Fibroblast of mammary gland (primary cell): Measurements from ENCODE around the gene TAL2.

Experiments used
- DNase-seq: peaks from one replicate; pipeline ENCODE4 v3.0.0-alpha.2; 2010; ENCODE audit warnings: low read depth
- H3K4me3 ChIP-seq: 2 replicates; pipeline ENCODE4 v1.5.1; 2011; ENCODE audit warnings: low read depth, mild to moderate bottlenecking, low read length, moderate library complexity; ENCODE audit not compliant: control insufficient read depth
- TF ChIP-seq, protein P1 (sequence below): conservative IDR thresholded peaks from 2 replicates; pipeline ENCODE4 v1.5.1; 2011; ENCODE audit warnings: low read depth, low read length, inconsistent platforms; ENCODE audit not compliant: control insufficient read depth, insufficient read depth

The TAL2 gene

DNA sequence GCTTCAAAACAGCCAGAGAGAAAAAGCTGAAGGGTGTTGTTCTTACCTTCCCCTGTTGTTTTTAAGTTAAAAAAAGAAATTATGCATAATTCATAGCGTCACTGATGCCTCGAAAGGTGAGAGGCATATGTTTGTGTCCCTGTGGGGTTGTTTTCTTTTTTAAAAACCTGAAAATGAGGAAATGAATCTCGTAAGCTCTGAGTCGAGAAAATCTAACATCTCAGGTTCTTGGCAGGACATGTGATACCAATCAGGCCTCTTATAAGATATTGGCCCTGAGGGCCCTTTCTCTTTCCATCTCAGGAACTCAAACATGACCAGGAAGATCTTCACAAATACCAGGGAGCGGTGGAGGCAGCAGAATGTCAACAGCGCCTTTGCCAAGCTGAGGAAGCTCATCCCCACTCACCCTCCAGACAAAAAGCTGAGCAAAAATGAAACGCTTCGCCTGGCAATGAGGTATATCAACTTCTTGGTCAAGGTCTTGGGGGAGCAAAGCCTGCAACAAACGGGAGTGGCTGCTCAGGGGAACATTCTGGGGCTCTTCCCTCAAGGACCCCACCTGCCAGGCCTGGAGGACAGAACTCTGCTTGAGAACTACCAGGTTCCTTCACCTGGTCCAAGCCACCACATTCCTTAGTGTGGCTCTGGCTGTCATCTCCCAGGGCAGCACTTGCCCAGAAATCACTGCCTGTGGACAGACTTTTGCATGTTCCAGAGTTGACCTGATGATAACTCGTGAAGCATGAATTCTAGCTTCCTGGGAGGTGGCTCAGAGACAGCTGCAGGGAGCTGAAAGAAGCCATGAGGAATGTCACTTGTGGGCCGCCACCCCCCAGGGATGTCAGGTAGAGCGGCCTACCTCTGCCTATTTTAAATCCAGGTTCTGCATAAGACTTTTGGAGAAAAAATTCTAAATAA, at the start of gene TAL2:
TAL2 (plus strand) TSS at position 274 of the 921 bp plus-strand sequence; CDS start at position 314, 40 bp downstream.
- H3K4me3 ChIP-seq, result no peak within 1 kb of the TSS
- no peak for DNase-seq
- TF ChIP-seq, protein P1, sequence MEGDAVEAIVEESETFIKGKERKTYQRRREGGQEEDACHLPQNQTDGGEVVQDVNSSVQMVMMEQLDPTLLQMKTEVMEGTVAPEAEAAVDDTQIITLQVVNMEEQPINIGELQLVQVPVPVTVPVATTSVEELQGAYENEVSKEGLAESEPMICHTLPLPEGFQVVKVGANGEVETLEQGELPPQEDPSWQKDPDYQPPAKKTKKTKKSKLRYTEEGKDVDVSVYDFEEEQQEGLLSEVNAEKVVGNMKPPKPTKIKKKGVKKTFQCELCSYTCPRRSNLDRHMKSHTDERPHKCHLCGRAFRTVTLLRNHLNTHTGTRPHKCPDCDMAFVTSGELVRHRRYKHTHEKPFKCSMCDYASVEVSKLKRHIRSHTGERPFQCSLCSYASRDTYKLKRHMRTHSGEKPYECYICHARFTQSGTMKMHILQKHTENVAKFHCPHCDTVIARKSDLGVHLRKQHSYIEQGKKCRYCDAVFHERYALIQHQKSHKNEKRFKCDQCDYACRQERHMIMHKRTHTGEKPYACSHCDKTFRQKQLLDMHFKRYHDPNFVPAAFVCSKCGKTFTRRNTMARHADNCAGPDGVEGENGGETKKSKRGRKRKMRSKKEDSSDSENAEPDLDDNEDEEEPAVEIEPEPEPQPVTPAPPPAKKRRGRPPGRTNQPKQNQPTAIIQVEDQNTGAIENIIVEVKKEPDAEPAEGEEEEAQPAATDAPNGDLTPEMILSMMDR, result no peak

DNA sequence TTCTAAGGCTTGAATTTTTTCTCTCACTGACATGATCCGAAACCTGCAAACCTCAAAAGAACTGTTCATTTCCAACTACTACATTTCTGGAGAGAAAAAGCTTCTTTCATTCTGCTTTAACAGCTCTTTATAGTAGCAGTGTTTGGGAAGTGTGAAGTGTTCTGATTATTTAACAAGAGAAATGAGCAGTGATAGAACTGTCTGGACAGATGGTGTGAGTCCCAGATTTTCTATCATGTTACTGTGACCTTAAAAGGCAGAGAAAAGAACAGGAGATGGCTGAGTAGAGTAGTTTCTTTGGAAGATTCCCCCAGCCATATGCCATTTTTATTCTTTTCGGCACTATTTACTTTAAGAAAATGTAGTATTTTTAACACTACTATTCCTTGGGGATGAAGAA, 41.3 kb upstream of the TAL2 start:
- DNase-seq, result no peak
- H3K4me3 ChIP-seq, result no peak overlapping the region
- TF ChIP-seq, protein P1, result no peak

DNA sequence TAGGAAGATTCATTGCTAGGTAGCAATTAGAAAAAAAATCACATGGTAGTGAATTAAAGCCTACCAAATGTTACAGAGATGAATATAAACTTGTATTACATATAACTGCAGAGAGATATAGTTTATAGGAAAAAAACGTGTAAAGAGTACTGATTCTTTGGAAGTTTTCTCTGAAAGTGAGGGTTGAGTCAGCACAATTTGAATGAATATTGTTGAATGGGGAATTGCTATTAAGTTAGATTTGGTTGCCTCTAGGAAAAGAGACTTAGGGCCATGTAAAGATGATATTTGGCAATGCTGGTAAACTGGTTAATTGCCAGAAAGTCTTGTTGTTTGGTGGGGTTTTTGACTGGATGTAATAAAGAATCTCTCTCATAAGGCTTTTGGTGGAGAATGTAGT, 37.2 kb upstream of the TAL2 start:
- no peak for DNase-seq
- TF ChIP-seq, protein P1, result no peak
- no peak overlapping the region for H3K4me3 ChIP-seq

DNA sequence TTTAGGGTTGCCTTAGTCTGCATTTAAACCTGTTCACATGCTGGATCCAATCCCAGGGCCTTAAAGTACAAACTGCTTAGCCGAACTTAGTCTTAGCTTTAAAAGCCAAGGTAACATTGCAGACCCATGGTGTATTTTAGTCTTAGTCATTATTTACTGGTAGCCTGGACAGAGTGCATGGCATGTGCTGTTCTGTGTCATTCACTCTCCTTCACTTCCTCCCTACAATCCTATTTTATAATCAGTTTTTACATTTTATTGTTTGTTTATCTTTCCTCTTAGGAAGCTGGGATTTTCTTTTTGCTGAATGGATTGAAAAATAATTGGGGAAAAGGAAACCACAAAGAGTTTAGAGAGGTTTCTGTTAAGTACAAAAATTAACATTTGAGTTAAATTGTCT, 29.4 kb upstream of the TAL2 start:
- no peak for DNase-seq
- no peak overlapping the region for H3K4me3 ChIP-seq

DNA sequence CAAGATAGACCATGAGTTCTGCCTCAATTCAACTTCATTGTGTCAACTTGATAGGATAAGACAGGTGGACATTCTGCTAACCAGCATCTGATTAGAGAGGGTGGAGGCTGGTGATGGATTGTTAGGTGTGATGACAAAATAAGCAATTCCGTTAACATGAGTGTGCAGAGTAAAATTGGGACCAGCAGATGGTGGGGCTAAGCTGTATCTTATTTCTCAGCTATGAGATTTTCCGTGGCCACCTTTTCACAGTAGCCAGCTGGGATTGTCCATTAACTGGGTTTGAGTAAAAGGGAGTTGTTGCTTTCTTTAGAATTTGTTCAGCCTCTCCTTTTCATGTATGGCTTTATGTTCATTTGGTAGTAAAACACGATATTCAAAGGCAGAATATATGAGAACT, 28.8 kb upstream of the TAL2 start:
- DNase-seq, result no peak
- no peak overlapping the region for H3K4me3 ChIP-seq
- TF ChIP-seq, protein P1, result no peak

More for the DNA sequence above, 29.4 kb upstream of the TAL2 start:
- TF ChIP-seq, protein P1, result no peak

DNA sequence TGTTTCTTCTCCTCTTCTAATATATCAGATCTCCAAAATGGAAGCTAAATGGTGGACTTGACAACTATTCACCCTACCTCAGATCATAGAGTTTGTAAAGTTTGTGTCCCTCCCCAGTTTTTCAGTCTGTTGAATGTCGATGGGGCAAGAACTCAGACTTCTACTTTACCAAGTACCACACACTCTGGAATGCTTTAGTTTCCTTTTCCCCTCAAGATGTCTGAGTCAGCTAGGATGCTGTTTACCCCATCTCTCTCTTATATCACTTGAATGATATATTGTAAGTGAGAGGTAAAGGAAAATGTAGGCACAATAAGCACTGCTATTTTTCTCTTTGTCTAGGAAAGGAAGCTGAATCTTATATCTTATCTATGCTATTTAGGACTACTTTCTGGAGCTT, 25.9 kb upstream of the TAL2 start:
- no peak overlapping the region for H3K4me3 ChIP-seq
- DNase-seq, result no peak
- TF ChIP-seq, protein P1, result no peak
